ENCODE data around the gene UGT2A2.
"Not testable (repeated sequence)": the region's sequence is repeated elsewhere in the genome, so short reads cannot be mapped to it uniquely, and the experiment has no call there.

Gene UGT2A2

GRCh38 chr4:69639542-69639941, at the start of gene UGT2A2:
TSS of gene UGT2A2 (minus strand) at chr4:69639642. CDS start at chr4:69639640, 2 bp downstream.
- no peak for DNase-seq

GRCh38 chr4:69684804-69685203, 45.4 kb upstream of the UGT2A2 start:
- no peak for DNase-seq

GRCh38 chr4:69668680-69669079, 29.2 kb upstream of the UGT2A2 start:
- DNase-seq = no peak

GRCh38 chr4:69664009-69664408, 24.6 kb upstream of the UGT2A2 start:
- not testable (repeated sequence) for DNase-seq

- not testable (repeated sequence) for DNase-seq
Measured at GRCh38 chr4:69661130-69661803, 21.8 kb upstream of the UGT2A2 start.

GRCh38 chr4:69658133-69658532, 18.7 kb upstream of the UGT2A2 start:
- no peak for DNase-seq

GRCh38 chr4:69656653-69657158, 17.3 kb upstream of the UGT2A2 start:
- DNase-seq = no peak

GRCh38 chr4:69653147-69653546, 13.7 kb upstream of the UGT2A2 start, which contains the start of gene UGT2A1:
TSS of gene UGT2A1 (minus strand) at chr4:69653247. CDS start at chr4:69647644, 5,603 bp downstream.
- DNase-seq = no peak

GRCh38 chr4:69650872-69651271, 11.4 kb upstream of the UGT2A2 start:
- DNase-seq = no peak

- no peak for DNase-seq
Measured at GRCh38 chr4:69649629-69650028, 10.2 kb upstream of the UGT2A2 start.

- DNase-seq = no peak
Measured at GRCh38 chr4:69649207-69649606, 9.8 kb upstream of the UGT2A2 start.

GRCh38 chr4:69642961-69643360, 3.5 kb upstream of the UGT2A2 start:
- no peak for DNase-seq

GRCh38 chr4:69640289-69640688, 847 bp upstream of the UGT2A2 start:
- DNase-seq = no peak

GRCh38 chr4:69617083-69617694, 22.3 kb downstream of the UGT2A2 start:
- no peak for DNase-seq

- no peak for DNase-seq
Measured at GRCh38 chr4:69610484-69610883, 29.0 kb downstream of the UGT2A2 start.

GRCh38 chr4:69601065-69601464, 38.4 kb downstream of the UGT2A2 start:
- DNase-seq = no peak

- DNase-seq = no peak
Measured at GRCh38 chr4:69600013-69600412, 39.4 kb downstream of the UGT2A2 start.

- DNase-seq = no peak
Measured at GRCh38 chr4:69594382-69594781, 45.1 kb downstream of the UGT2A2 start.

- no peak for DNase-seq
Measured at GRCh38 chr4:69591364-69591763, 48.1 kb downstream of the UGT2A2 start.

GRCh38 chr4:69589884-69590283, 49.6 kb downstream of the UGT2A2 start:
- no peak for DNase-seq

- no peak for DNase-seq
Measured at GRCh38 chr4:69584135-69584534, 55.3 kb downstream of the UGT2A2 start.

- no peak for DNase-seq
Measured at GRCh38 chr4:69583543-69583942, 55.9 kb downstream of the UGT2A2 start.

GRCh38 chr4:69577245-69577644, 62.2 kb downstream of the UGT2A2 start:
- no peak for DNase-seq

- no peak for DNase-seq
Measured at GRCh38 chr4:69576251-69576877, 63.1 kb downstream of the UGT2A2 start.

All from NCI-H1092 (cell line).